DOHH2 (cell line): ENCODE data around the gene CLIP3.
"Not testable (repeated sequence)": the region's sequence is repeated elsewhere in the genome, so short reads cannot be mapped to it uniquely, and the experiment has no call there.

Experiments used
- H3F3A ChIP-seq: fragments of 200-600 bp; sonication (generic), shearing (Covaris generic); 2 replicates; pipeline ENCODE4 v1.6.0; 2016; ENCODE audit warnings: antibody characterized with exemption, mild to moderate bottlenecking; ENCODE audit not compliant: control insufficient read depth, insufficient read depth
- H3K27ac ChIP-seq: fragments of 200-600 bp; sonication (generic); 2 replicates; pipeline ENCODE4 v1.5.1; 2014; ENCODE audit warnings: low read depth, mild to moderate bottlenecking, low read length, moderate library complexity
- H3K27me3 ChIP-seq: fragments of 200-600 bp; sonication (generic); 2 replicates; pipeline ENCODE4 v1.6.1; 2014; ENCODE audit warnings: mild to moderate bottlenecking, low read length, mixed read lengths; ENCODE audit not compliant: control insufficient read depth
- H3K36me3 ChIP-seq: fragments of 200-600 bp; sonication (generic); 2 replicates; pipeline ENCODE4 v1.6.1; 2014; ENCODE audit warnings: mild to moderate bottlenecking, low read length, moderate library complexity, mixed read lengths; ENCODE audit not compliant: control insufficient read depth
- H3K4me1 ChIP-seq: fragments of 200-600 bp; sonication (generic); 2 replicates; pipeline ENCODE4 v1.6.1; 2014; ENCODE audit warnings: mild to moderate bottlenecking, low read length, mixed read lengths; ENCODE audit not compliant: control insufficient read depth
- H3K4me2 ChIP-seq: fragments of 200-600 bp; sonication (generic); 2 replicates; pipeline ENCODE4 v1.6.0; 2014; ENCODE audit warnings: mild to moderate bottlenecking, low read length, moderate library complexity
- H3K4me3 ChIP-seq: fragments of 200-600 bp; sonication (generic); 2 replicates; pipeline ENCODE4 v1.5.1; 2014; ENCODE audit warnings: mild to moderate bottlenecking, low read length, mixed read lengths
- H3K79me2 ChIP-seq: fragments of 200-600 bp; sonication (generic); 2 replicates; pipeline ENCODE4 v1.6.1; 2014; ENCODE audit warnings: mild to moderate bottlenecking, low read length, mixed read lengths; ENCODE audit not compliant: control insufficient read depth
- H3K9me2 ChIP-seq: fragments of 200-600 bp; sonication (generic); replicated peaks from 2 replicates; pipeline ENCODE4 v1.6.1; 2014; ENCODE audit warnings: mild to moderate bottlenecking, low read length, mixed read lengths; ENCODE audit not compliant: control insufficient read depth
- H3K9me3 ChIP-seq: fragments of 200-600 bp; sonication (generic); 2 replicates; pipeline ENCODE4 v1.6.1; 2014; ENCODE audit warnings: antibody characterized with exemption, low read length, mixed read lengths; ENCODE audit not compliant: control insufficient read depth, insufficient read depth
- H4K20me1 ChIP-seq: fragments of 200-600 bp; sonication (generic); 2 replicates; pipeline ENCODE4 v1.6.0; 2014; ENCODE audit warnings: low read depth, mild to moderate bottlenecking, antibody characterized with exemption, low read length, moderate library complexity; ENCODE audit not compliant: control insufficient read depth, insufficient read depth
- CTCF ChIP-seq: fragments of 200-600 bp; sonication (generic); IDR thresholded peaks from one replicate; pipeline ENCODE4 v1.5.1; 2014; ENCODE audit warnings: antibody characterized with exemption, mild to moderate bottlenecking, low read depth, low read length; ENCODE audit not compliant: poor library complexity, severe bottlenecking
- EZH2phosphoT487 ChIP-seq: fragments of 200-600 bp; sonication (generic); IDR thresholded peaks from 2 replicates; pipeline ENCODE4 v1.6.1; 2017; ENCODE audit warnings: borderline replicate concordance, mild to moderate bottlenecking, antibody characterized with exemption, low read length, moderate library complexity, mixed read lengths

CLIP3 gene

GRCh38 chr19:36079389-36079945, 46.8 kb upstream of the CLIP3 start:
- no peak for TF ChIP-seq CTCF
- no peak for TF ChIP-seq EZH2phosphoT487
- Histone ChIP-seq H3K36me3 (peaks cover 79% of the 10 kb centered on the region), H3K27ac (no peak overlapping the region)

GRCh38 chr19:36073121-36073876, 40.6 kb upstream of the CLIP3 start:
- Histone ChIP-seq H3K79me2 (no peaks in the 10 kb centered on the region), H3K36me3 (peaks cover 70% of the 10 kb centered on the region)

More at GRCh38 chr19:36079389-36079945, 46.8 kb upstream of the CLIP3 start:
- Histone ChIP-seq H3K4me3 (no peak overlapping the region), H3K79me2 (peaks cover 3% of the 10 kb centered on the region), H3K4me2 (no peak overlapping the region), H3K9me2 (no peaks in the 10 kb centered on the region), H3K27me3 (no peaks in the 10 kb centered on the region), H3F3A (no peaks in the 10 kb centered on the region), H3K9me3 (no peaks in the 10 kb centered on the region), H3K4me1 (no peaks in the 10 kb centered on the region), H4K20me1 (no peaks in the 10 kb centered on the region)

GRCh38 chr19:36072081-36072480, 39.4 kb upstream of the CLIP3 start:
- no peak overlapping the region for H3K4me2 ChIP-seq
- no peaks in the 10 kb centered on the region for H3K79me2 ChIP-seq
- peaks cover 70% of the 10 kb centered on the region for H3K36me3 ChIP-seq
- no peaks in the 10 kb centered on the region for H3K4me1 ChIP-seq
- TF ChIP-seq EZH2phosphoT487, result no peak
- no peaks in the 10 kb centered on the region for H3K9me2 ChIP-seq
- H3K4me3 ChIP-seq, result no peak overlapping the region
- H3K27ac ChIP-seq, result no peak overlapping the region
- H3F3A ChIP-seq, result no peaks in the 10 kb centered on the region
- H3K9me3 ChIP-seq, result no peaks in the 10 kb centered on the region
- H3K27me3 ChIP-seq, result no peaks in the 10 kb centered on the region
- H4K20me1 ChIP-seq, result no peaks in the 10 kb centered on the region

More at GRCh38 chr19:36073121-36073876, 40.6 kb upstream of the CLIP3 start:
- Histone ChIP-seq H3K9me2 (no peaks in the 10 kb centered on the region), H3F3A (no peaks in the 10 kb centered on the region), H4K20me1 (no peaks in the 10 kb centered on the region), H3K27me3 (no peaks in the 10 kb centered on the region), H3K4me3 (no peak overlapping the region), H3K4me2 (no peak overlapping the region), H3K4me1 (no peaks in the 10 kb centered on the region), H3K27ac (no peak overlapping the region), H3K9me3 (no peaks in the 10 kb centered on the region)
- no peak for TF ChIP-seq EZH2phosphoT487

- peaks cover 71% of the 10 kb centered on the region for H3K36me3 ChIP-seq
These were observed 36.3 kb upstream of the CLIP3 start for GRCh38 chr19:36068810-36069499.

More at GRCh38 chr19:36068810-36069499, 36.3 kb upstream of the CLIP3 start:
- not testable (repeated sequence) for H3K79me2 ChIP-seq, H3K4me1 ChIP-seq, H3K9me2 ChIP-seq, H3F3A ChIP-seq, H3K4me3 ChIP-seq, H3K27ac ChIP-seq, H3K4me2 ChIP-seq, H3K27me3 ChIP-seq, H4K20me1 ChIP-seq, H3K9me3 ChIP-seq
